Skin of body (tissue), 2 donors: Measurements from ENCODE around the gene TBX21. TPM values are rescaled to one million over a fixed set of nuclear protein-coding genes. Genes with fewer than 3 reads are reported as not detected.

Experiments
- DNase-seq: peaks from one replicate; lab custom pipeline; 2025; lab: John Stamatoyannopoulos, UW
- total RNA-seq: library from RNA; depleted of rRNA; stranded (reverse); fragments of >200 nt; gene quantifications from one replicate; pipeline ENCODE4 v1.2.3, GENCODE V29; 2014

TBX21 gene
- total RNA-seq, 1 donor from 2014 or later: 0.39 TPM

GRCh38 chr17:47712330-47713023 lies 20.6 kb upstream of the TBX21 start:
- DNase-seq: no peak

GRCh38 chr17:47713980-47714700 lies 18.9 kb upstream of the TBX21 start:
- no peak for DNase-seq

DNA sequence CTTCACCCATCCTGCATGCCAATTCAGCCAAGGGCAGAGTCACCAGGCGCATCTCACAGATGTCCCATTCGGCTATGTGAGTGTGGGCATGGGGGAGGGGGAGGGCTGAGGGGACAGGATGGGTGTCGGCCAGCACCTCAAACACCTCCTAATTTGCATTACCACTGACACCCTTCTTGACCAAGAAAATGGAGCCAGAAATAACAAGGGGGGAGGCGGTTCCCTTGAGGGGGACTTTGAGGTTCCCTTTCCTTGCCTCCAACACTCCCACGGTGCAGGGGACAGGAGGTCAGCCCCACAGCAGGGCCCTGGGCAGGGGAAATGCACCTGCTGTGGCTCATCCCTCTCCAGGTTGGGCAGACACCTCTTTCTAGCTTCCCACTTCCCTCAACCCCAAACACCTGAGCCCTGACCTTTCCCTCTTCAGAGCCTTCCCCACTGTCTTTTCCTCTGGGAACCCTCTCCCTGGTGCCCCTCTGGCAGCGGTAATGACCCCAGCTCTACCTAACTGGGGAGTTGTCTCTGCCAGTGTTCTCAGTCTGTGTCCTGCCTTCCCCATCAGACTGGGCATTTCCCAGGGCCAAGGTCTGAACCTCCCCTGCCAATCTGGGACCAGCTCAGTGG lies 18.2 kb upstream of the TBX21 start:
- no peak for DNase-seq

DNA sequence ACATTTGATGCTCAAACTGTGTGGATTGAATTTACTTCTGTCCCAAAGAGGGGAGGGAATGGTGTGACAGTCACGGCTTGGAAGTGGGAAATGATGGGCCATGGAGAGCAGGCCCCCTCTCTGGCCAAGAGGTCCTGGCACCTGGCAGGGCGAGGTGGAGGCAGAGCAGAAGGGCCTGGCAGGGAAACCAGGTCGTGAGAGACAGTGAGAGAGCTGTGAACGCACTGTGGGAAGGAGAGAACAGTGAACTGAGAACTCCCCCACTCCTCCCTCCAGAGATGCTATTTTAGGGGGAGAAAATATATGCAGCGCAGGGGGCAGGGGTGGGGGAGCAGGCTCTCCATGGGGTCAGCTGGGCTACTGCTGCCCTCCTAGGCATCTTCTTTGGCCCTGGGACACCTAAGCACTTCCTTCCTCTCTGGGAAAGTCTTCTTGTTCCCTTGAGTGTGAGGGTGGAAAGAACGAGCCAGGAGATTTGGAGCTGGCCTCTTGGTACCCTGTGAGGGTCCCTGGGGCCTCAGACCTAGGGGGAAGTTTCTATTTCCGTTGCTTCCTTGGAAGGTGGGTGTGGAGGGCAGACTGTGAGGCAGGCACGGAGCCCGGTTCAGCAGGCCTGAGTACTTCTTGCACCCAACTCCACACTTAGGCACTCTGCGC lies 17.2 kb upstream of the TBX21 start:
- no peak for DNase-seq

DNA sequence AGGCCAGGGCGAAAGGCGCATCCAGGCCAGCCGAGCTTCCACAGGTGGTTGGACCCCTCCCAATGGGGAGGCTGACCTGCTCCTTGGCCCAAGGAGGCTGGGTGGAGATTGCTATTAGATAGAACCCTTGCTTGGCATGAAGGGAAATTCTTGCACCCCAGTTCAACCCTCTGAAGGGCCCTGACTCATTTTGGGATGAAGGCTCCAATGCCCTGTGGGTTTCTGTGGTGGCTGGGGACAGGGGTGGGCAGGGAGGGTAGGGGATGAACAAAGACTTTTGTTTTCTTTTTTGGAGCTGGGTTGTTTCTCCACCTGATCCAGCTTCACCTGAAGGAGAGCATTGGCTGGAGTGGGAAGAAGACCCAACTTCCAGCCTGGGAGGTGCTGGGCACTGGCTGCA lies 16.7 kb upstream of the TBX21 start:
- DNase-seq: no peak

GRCh38 chr17:47717261-47717697 lies 15.8 kb upstream of the TBX21 start:
- no peak for DNase-seq

DNA sequence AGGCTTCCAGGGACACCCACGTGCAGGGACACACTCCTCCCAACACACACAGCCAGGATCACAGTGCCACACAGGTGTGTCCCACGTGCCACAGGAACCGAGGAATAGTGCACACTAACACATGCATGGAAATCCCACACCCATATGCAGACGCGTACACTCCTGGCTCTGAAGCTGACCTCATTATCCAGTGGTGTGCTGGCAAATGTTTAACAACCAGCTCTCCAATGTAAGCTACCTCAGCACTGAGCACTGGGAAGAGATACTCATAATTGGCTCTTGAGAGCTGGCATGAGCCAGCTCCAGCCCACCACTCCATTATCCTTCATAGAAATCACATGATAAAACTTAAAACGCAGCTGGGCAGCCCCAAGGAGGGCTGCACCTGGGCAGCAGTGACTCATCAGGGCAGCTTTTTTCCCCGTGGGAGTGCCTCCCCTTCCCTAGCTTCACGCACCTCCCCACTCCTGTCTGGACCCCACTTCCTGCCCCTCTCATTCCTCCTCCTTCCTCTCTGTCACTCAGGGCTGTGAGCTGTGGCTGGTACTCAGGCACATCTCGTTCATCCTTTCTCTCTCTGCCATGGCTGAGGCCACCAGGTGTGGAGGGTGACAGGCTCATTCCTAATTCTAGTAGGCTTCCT lies 14.9 kb upstream of the TBX21 start:
- no peak for DNase-seq

GRCh38 chr17:47718634-47719405 lies 14.2 kb upstream of the TBX21 start:
- no peak for DNase-seq

- no peak for DNase-seq
Measured at GRCh38 chr17:47719411-47720152, 13.5 kb upstream of the TBX21 start.

- DNase-seq: no peak
Measured at GRCh38 chr17:47720196-47720595, 12.8 kb upstream of the TBX21 start.

- DNase-seq: no peak
Measured at GRCh38 chr17:47720754-47721533, 12.1 kb upstream of the TBX21 start.

GRCh38 chr17:47721725-47722124 lies 11.3 kb upstream of the TBX21 start:
- DNase-seq: no peak

- DNase-seq: no peak
Measured at GRCh38 chr17:47724705-47725104, 8.3 kb upstream of the TBX21 start.

GRCh38 chr17:47725446-47726111 lies 7.5 kb upstream of the TBX21 start:
- DNase-seq: no peak

GRCh38 chr17:47726796-47727703 lies 6.0 kb upstream of the TBX21 start:
- DNase-seq: no peak

GRCh38 chr17:47727704-47728036 lies 5.4 kb upstream of the TBX21 start:
- DNase-seq: no peak

DNA sequence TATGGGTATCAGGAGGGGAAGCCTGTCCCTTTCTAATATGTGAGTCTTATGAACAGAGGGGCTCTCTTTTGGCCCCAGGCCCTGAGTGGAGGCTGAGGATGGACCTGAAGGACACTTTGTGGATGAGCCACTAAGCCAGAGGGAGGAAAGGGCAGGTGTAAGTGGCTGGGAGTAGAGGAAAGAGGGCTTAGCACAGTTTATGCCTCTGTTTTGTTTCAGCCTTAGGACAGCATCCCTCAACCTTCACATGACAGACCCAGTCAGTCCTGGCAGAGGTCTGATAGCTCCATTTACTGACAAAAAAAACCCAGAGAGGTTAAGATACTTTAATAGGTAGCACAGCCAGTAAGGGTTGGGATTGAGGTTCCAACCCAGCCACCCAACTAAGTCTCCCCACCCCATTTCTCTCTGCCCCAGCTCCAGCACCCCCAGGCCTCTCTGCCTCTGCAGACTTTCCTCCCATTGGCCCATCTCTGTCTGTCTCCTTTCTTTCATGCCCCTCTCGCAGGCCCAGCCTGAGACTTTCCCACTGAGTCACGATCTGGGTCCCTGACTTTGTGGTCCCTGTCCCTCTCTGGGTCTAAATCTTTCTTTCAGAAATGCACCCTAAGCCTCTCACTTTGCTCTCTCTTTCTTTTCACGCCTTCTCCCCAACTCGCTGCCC lies 4.7 kb upstream of the TBX21 start:
- no peak for DNase-seq
